Activated CD4-positive, alpha-beta T cell treated with anti-CD3 and anti-CD28 coated beads for 36 hours (primary cell): ENCODE measurements around the gene PHTF1. TPM values are rescaled to one million over a fixed set of nuclear protein-coding genes. Genes with fewer than 3 reads are reported as not detected.

Experiments
- total RNA-seq, 2 experiments: library from RNA; stranded (reverse); gene quantifications; one replicate each; pipeline ENCODE4 v1.2.3, GENCODE V29; 2021

PHTF1 gene
- total RNA-seq, 2 experiments from 2014 or later, result 11.3 to 12.2 TPM

Other genes with a start within 250 kb of the PHTF1 start
- 10 to 100 TPM; 22.1 to 24.3 TPM for gene RSBN1, start 53.0 kb upstream of the PHTF1 start, total RNA-seq
- 10 to 100 TPM; 42.4 to 52.6 TPM for gene PTPN22, start 112.2 kb upstream of the PHTF1 start, total RNA-seq
- 1 to 10 TPM; 1.1 to 1.3 TPM for gene BCL2L15, start 128.1 kb upstream of the PHTF1 start, total RNA-seq
- 10 to 100 TPM; 27.7 to 39.2 TPM for gene AP4B1, start 145.3 kb upstream of the PHTF1 start, total RNA-seq
- gene DCLRE1B, start 145.8 kb upstream of the PHTF1 start, total RNA-seq, result 10 to 100 TPM; 18.2 to 21.8 TPM
- 10 to 100 TPM; 42.2 to 50.3 TPM for gene HIPK1, start 169.8 kb upstream of the PHTF1 start, total RNA-seq
- gene OLFML3, start 220.0 kb upstream of the PHTF1 start, total RNA-seq, result under 1 TPM in 1 of 2 experiments, not detected in 1; 0.11 TPM